SK-N-MC (cell line): ENCODE measurements around the gene CRABP2.

ENCODE experiments used
- EZH2 ChIP-seq: fragments of 200-600 bp; sonication (generic); IDR thresholded peaks from one replicate; pipeline ENCODE4 v1.6.1; 2017; ENCODE audit warnings: antibody characterized with exemption
- FOXP2 ChIP-seq: optimal IDR thresholded peaks from 2 replicates; pipeline ENCODE3; 2011; ENCODE audit warnings: mild to moderate bottlenecking, moderate library complexity; ENCODE audit not compliant: insufficient read depth; ENCODE audit errors: extremely low read length, control extremely low read depth
- POLR2AphosphoS5 ChIP-seq: IDR thresholded peaks from 2 replicates; pipeline ENCODE4 v1.6.1; 2012; ENCODE audit warnings: mild to moderate bottlenecking, low read depth, low read length, borderline replicate concordance

DNA sequence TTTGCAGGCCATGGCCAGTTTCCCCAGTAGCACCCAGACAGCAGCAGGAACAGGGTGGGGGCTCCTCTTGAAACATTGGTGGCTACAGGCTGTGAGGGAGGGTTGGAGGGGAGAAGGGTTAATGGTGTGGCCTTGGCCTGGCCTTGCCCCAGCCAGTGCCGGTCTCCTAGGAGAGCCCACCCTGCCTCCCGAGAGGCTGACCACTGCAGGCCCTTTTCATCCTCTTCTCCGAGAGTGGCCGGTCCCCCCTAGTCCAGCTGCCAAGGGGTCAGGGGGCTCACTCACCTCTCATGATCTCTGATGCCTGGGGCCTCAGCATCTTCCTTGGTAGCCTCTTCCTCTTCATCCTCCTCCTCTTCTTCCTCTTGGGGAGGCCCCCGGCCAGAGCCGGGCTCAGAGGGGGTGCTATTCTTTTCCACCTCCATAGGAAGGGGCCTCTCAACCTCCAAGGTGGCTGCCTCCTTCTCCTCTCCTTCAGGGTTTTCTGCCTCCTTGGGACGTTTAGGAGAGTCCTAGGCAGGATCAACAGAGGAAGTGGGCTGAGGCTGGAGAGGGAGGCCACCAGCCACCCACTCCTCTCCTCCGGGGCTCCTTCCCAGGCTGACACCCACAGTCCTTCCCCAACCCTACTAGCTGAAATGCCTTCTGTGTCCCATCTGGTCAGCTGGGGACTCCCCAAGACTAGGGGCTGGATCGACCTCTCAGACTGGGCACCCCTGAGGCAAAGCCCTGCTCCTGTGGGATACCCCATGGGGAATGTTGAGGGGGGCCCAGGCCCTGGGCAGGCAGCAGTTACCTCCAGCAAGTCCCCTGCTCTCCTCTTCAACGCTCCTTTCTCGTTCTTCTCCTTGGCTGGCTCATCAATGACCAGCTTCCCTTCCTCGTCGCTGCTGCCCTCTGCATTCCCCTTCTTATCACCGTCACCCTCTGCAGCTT is 38.3 kb upstream of the CRABP2 start:
- TF ChIP-seq EZH2 (no peak), FOXP2 (no peak), POLR2AphosphoS5 (no peak)
